ENCODE results near the gene GRXCR2. TPM values are rescaled to one million over a fixed set of nuclear protein-coding genes. Genes with fewer than 3 reads are reported as not detected.

GRXCR2 gene
- not detected in 2 replicates for total RNA-seq (2014; rRNA removed; shearing (Covaris generic))

GRCh38 chr5:145872914-145873313 lies at the start of gene GRXCR2:
TSS of gene GRXCR2 (minus strand) at chr5:145873014. CDS start at chr5:145872968, 46 bp downstream.

GRCh38 chr5:145834917-145835847 lies 37.6 kb downstream of the GRXCR2 start, which contains the start of gene PRELID2:
TSS of gene PRELID2 (minus strand) at chr5:145835342. CDS start at chr5:145835251, 91 bp downstream.

Other genes starting within 250 kb of the GRXCR2 start
- 13.3 and 15.2 TPM in 2 replicates for gene PRELID2, start 37.7 kb downstream of the GRXCR2 start, total RNA-seq (2014; rRNA removed; shearing (Covaris generic))
- 0.15 and 0.58 TPM in 2 replicates for gene SH3RF2, start 63.6 kb upstream of the GRXCR2 start, total RNA-seq (2014; rRNA removed; shearing (Covaris generic))
- gene PLAC8L1, start 232.6 kb upstream of the GRXCR2 start, total RNA-seq (2014; rRNA removed; shearing (Covaris generic)), result 0.19 and 0.34 TPM in 2 replicates

Measured in A375 (cell line).